ENCODE measurements around the gene OLFM1.

OLFM1 gene

DNA sequence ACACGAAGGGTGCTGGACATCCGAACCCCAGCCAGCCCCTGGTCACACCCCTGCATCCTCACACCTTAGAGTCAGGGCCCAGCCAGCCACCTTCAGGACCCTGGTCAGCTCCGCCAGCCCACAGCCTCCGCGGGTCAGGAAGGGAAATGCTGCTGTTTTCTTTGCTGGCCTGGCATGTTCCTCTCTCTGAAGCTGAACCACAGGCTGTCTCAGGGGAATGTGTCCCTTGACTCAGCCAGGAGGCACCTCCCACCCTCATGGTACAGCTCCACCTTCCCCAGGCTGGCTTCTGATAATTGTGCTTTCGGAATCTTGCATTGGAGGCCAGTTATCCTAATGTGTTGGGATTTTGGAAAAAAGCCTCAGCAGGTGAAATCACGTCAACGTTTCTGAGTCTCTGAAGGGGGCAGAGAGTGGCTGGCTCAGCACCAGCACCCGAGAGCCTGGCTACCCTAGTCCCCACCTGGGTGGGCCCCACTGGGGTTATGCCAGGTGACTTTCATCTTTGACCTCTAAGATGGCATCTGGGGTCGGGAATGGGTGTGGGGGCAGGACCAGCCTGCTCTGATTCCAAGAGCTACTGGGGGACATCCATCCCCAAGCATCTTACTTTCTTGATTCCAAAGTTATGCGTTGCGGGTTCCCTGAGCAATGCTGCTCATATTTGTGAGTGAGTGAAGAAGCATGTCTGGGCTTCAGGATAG is 9.8 kb upstream of the OLFM1 start:
- no peak for DNase-seq

DNA sequence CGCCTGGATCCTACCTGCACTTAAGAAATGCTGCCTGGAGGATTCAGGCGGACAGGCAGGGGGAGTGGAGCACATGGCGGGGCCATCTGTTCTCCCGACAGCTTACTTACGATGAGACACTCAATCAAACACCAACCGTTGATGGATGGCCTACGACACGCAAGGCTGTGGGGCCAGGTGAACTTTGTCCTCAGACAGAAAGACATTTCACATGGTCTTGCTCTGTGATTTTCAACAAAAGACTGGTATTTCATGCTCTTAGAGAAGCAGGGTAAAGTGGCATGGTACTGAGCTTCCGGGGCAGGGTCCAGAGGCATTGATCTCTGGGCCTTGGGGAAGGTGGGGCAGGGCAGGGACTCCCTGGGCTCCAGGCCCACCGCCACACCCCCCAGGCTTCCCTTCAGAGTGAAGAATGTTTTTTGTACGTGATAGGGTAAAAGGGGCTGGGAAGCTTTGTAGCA is 9.1 kb upstream of the OLFM1 start:
- DNase-seq, result no peak

DNA sequence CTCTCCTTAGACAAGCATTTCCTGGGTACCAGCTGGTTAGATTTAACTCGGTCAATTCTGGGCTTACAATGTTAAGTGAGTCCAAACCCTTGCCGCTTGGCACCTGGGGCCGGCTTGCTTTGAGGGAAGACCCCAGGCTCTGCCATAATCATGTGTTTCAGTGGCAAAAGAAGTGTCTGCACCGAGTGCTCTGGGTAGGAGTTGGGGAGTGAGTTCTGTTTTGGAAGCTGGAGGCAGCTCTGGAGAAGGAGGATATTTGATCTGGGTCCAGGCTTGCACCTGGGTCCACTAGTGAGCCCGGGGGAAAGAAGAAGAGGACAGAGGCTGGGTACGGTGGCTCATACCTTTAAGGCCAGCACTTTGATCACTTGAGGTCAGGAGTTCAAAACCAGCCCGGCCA is 8.4 kb upstream of the OLFM1 start:
- DNase-seq, result no peak

DNA sequence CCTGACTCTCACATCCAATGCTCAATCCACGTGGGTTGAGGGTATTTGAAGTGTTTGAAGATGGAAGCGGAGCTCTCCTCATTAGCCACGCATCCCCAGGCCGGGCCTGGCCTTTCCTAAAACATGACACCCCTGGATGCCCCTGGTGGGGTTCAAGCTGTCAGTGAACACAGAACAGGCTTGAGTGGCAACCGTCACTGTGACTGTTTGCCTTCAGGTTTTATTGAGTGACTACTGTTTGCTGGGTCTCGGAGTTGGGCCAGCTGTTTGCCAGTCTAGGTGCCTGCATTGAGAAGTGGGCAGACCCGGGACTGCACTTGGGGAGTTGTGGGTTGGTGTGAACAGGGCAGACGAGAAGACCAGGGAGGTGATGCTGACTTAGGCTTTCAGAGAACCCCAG is 7.8 kb upstream of the OLFM1 start:
- no peak for DNase-seq

DNA sequence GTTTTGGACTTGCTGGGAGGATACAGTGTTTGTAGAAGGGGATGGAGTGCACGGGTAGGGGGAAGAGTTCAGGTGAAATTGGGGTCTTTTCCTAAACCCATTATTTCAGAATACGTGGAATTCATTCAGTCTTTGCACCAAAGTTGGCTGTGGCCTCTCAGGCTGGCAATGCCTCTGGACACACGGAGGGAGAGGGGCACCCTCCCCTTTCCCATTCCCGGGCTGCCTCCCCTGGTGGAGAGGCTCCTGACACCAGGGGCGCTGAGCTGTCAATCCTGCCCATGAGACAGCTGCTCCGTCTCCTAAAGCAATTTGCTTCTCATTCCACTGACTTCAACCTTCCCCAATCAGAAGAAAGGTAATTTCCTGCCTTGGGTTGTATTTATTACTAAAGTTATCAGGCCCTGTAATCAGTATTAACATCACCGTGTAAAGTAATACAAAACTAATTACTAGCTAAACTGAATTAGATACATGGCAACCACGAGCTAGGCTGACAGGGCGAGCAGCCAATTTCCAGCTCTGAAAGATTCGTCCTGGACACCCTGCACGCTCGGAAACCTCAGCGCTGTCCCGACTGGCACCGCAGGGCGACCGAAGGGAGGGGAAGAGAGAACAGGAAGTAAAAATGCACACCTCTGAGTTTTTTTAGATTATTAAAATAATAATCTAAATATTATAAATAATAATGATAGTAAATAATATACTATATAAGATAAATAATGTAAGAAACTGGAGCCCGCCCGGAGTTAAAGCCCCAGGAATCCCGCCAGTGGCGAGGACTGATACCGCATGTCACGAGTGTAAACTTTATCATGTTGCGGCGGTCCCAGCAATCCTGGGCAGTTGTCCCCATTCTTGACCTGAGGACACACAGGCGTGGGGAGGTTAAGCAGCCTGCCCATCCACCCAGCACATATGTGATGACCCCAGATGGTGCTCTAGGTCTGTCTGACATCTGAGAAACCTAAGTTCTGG is 6.9 kb upstream of the OLFM1 start:
- DNase-seq, result no peak

DNA sequence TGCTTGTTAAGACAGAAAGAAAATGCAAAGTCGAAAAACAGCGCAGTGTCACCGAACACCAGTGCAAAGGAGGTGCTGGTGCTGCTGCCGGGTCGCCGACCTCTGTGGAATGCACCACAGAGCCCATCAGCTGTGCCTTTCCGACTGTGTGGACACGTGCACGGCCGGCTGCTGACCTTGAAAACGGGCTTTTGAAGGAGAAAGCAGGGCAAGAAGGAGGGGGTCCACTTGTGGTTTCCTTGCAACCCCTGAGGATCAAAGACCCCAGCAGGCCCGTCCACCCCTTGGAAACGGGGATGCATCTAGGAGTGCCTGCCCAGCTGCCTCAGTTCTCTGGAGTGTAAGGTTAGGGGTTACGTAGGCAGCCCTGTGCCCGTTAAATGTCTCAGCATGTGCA is 6.2 kb upstream of the OLFM1 start:
- no peak for DNase-seq

DNA sequence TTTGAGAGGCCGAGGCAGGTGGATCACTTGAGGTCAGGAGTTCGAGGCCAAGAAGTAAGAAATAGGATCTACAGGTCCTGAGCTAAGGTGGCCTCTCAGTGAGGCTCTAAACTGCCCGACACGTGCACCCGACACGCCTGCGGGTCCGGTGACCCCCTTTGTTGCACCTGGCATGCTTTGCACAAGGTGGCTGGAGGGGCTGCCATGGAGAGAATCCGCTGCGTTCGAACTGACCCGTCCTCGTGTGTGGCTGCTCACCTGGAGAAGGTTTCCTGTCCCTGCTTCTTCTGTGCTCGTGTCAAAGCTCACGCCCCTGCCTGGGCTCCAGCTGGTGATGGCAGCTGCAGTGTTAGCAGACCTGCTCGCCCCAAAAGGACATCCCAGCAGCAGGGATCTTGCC is 5.7 kb upstream of the OLFM1 start:
- no peak for DNase-seq

DNA sequence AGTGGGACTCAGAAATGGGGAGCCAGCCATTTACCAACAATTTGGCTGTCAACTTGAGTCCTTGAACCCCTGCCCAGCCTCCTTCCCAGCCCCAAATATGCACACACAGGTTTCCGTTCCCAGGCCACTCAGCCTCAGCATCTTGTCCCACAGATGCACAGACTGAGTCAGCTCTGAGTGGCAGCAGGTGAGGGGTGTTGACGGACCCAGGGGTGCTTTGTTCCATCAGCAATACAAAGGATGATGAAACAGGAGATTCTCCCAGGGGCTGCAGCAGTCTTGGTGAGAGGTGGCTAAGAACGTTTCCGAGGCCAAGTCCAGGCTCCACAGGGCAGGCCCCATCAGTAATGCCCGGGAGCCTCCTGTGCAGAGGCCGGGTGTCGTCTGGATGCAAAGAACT is 4.9 kb upstream of the OLFM1 start:
- no peak for DNase-seq

DNA sequence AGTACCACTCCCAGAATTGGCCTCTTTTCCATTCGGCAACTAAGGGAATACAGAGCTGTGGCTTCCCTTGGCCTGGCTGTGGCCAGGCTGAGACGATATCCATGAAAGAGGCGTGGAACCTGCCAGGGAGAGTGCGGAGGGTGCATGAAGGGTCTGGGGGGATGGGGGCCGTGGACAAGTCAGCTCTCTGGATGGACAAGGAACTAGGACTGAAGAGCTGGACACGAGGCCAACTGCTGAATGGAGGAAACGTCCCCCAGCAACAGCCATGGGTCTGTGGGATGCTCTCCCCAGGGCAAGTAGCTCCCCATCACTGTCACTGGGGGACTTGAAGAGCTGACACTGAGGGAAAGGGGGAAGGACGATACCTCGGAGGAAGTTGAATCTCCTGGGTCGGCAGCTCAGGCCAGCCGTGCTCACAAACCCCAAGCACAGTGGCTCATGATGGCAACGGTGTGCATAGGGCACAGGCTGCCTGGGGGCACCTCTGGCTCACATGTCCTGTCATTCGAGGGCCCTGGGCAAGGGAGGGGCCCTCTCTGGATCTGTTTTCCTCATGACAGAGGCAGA is 4.1 kb upstream of the OLFM1 start:
- DNase-seq, result no peak

DNA sequence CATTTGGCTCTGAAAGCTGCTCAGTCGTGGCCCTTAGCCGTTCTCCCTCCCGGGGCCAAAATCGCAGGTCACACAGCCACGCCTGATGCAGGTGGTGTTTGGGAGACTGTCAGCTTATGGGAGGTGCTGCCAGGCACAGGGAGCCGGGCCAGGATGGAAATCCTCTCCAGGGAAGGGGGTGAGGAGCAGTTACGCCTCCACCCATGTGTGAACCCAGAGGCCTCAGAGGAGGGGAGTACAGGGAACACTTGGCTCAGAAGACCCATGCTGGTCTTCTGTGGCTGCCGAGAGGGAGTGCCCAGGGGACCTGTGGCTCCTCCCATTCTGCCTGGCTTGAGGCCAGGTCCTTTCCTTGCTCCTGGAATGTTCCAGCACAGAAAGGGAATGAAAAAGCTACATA is 3.6 kb upstream of the OLFM1 start:
- DNase-seq, result no peak

DNA sequence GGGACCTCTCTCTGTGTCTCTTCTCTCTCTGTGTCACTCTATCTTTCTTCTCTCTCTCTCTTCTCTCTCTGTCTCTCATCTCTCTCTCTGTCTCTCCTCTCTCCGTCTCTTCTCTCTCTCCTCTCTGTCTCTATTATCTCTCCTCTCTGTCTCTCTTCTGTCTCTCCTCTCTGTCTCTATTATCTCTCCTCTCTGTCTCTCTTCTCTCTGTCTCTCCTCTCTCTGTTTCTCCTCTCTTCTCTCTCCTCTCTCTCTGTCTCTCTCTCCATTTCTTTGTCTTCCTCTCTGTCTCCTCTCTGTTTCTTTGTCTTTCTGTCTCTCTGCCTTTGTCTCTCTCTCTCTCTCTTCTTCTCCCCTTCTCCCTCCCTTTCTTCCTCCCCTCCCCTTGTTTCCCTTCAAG is 3.2 kb upstream of the OLFM1 start:
- no peak for DNase-seq

DNA sequence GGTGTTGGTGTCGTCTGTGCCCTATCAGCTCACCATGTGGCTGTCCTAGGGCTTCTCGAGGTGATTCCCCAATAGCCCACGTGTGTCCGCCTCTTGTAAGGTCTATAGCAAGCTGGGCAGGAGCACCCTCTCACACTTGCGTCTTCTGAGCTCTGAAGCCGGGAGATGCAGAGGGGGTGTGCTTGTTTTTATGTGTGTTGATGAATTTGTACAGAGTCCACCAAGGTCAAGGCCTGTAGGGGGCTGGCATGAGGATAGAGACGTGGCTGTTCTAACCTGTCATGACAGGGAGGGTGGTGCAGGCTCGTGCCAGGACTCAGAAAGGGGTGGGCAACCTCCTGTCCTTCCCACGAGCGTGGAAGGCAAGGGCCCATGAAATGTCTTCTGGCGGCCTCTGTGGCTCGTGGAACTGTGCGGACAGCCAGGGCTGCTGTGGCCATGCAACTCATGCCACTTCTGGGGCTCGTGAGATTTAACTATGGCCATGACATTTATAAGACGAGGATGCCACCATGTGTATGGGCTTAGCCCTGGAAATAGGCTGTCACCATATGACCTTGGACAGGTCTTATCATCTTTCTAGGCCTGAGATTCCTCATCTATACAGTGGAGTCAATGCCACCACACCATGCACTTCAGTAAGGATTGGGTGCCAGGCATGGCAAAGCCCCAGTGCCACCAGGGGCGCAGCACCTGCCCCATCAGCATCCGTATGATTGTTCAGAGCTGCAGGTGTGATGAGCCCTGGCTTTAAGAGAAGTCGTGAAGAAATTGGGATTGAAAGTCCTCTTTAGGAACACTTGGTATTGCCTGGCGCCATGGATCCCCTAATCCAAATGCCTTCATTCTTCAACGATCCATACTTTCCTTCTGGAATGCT is 2.3 kb upstream of the OLFM1 start:
- DNase-seq, result no peak

DNA sequence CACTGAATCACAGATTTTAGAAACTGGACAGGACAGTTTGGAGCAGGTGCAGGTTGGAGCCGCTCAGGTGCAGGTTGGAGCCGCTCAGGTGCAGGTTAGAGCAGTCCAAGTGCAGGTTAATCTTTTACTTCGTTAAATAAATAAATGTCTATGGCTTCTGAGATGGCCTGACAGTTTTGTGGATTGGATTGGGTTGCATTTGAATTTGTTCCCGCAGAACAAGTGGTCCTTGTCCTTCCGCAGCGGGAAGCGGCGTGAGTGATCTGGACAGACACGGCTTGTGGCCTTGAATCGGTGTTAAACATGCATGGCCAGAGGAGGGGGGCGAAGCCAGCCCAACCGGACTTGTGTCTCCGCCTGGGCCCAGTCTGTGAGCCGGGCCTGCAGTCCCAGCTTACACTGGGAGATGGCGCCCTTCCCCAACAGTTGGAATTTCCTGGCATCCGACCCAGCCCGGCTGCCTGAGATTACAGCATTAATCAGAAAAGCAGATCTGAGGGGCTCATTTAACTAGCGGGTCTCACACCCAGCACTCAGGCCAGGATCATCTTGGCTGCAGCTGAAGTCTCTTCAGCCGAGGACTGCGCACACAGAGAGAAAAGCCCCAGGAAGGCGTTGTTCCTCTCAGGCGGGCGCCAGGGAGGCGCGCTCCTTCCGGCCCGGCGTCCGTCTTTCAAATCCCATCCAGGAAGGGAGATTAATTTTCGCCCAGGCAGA is 1.5 kb upstream of the OLFM1 start:
- no peak for DNase-seq

DNA sequence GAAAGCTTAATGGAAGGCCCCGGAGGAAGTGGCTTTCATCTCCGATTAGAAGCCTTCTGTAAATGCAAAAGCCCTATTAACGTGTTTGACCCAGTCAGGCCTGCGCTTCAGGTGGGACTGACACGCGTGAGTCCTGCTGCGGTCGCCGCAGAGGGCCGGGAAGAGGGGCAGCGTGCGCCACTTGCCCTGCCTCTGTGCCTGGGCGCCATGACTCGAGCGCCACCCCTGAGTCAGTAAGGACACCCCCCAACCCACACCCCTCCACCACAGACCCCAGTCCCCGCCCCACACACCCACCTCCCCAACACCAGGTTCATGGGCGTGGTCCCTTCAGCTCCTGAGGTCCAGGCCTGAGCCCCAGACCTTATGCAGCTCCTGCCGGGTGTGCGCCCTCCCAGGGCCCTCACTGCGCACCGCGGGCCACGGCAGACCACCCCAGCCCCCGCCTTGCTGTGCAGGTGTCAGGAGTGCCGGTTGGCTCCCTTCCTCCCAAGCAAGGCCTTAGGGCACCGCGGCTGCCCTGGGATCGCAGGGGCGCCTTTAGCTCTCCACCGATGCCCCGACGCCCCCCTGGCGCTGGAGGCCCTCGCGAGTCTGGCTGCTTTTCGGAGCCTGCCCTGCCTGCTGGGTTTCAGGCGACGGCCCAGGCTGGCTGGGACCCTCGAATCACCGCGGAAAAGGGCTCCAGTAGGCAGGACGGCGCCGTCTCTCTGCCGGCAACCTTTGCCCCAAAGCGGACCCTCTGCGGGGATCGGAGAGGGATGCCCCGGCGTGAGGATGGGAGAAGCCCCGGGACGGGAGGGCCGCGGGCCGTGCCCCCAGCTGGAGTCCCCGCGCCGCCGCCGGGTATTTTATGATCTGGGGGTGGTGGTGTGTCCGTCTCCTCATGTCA is 625 bp upstream of the OLFM1 start:
- DNase-seq, result no peak

DNA sequence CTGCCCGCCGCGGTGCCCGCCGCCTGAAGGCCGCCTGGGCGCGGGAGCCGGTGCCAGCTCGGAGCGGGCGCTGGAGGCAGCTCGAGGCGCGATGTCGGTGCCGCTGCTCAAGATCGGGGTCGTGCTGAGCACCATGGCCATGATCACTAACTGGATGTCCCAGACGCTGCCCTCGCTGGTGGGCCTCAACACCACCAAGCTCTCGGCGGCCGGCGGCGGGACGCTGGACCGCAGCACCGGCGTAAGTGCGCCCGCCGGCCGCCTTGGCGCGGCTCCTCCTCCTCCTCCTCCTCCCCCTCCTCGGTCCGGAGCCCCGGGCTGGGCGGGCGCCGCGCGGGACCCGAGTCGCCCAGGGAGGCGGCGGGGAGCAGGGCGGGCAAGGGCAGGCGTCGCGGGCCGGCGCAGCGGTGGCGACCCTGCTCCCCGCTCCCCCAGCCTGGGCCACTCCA is 455 bp downstream of the OLFM1 start:
- DNase-seq, result no peak

DNA sequence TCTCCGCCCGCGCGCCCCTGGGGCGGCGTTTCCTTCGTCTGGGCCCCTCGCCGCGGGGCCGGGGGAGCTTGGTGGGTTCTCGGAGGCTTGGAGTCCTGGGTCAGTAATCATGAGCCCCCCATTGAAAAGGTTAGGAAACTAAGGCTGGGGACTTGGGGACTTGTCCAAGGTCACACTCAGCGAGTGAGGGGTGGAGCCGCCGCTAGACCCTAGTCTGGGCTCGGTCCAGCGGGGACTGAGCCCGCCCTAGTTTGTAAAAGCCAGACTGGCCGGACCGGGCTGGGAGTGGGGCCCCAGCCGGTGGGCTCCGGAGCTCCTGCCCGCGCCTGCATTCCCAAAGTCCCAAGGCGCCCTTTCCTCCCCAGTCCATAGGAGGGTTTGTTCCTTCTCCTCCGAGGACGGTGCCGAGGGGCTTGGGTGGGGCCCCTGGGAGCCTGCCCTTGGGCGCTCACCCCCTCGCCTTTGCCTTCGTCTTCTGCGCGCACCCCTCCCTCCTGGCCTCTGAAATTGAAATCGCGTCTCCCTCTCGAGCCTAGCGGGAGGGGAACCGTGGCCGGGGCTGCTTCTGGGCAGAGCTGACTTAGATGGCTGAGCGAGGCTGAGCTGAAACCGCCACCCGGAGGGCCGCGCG is 995 bp downstream of the OLFM1 start:
- DNase-seq, result no peak

DNA sequence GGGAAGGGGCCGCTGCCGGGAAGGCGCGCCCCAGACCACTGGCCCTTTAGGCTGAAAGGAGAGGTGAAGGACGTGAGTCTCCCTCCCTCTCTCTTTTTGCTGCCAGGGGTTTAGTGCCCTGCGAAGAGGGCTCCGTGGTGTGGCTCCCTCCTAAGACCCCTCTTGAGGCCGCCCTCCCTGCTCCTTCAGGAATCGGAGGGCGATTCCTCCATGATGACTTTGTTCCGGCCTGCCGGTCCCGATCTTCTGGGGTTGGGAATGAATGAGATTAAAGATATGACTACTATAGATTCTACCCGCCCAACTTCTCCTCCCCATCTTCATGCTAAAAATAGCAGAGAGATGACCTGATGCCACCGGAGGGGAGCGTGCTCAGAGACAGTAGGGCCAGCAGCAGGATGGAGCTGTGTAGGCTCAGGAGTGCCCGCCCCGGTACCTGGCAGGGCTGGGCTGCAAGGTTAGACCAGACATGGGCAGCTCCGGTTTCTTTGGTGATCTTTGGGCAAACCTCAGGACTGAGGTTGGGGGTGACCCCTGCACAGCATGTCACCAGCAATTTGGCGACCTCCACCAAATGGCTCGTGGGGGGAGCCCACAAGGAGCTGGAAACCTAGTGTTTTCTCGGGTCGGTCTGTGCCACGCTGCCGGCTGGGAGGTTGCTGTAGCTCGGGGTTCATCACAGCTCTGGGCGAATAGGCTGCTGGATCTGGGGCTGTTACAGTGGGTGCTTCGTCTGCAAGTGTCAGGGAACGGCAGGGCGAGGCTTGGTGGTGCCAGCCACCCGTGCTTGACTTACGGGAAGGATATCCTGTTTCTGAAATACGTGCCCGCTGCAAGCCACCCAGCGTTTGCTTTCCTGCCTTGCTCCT is 1.7 kb downstream of the OLFM1 start:
- no peak for DNase-seq

DNA sequence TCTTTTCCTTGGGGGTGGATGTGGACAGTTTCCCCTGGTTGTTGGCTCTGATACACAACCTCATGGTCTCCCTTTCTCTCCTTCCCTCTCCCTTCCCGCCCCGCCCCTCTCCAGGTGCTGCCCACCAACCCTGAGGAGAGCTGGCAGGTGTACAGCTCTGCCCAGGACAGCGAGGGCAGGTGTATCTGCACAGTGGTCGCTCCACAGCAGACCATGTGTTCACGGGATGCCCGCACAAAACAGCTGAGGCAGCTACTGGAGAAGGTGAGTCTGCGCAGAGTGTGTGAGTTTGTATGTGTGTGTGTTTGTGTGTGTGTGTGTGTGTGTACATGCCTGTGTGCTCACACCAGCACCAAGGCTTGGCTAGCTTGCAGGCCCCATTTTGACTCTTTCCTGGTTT is 2.6 kb downstream of the OLFM1 start:
- DNase-seq, result no peak

DNA sequence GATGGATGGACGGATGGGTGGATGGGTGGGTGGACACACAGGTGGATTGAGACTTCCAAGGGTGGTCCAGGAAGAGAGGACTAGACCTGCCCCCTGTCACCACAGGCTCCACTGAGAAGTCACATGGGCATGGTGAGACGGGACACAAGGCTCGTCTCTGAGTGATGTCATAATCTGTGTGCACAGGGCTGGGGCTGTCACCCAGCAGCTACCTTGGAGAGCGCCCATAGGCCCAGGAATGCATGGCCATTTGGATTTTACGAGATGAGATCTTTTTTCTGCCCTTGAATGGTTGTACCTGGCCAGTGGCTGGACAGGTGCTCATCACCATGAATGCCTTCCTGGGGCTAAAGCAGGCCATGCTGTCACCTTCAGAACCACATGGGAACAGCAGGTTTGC is 3.1 kb downstream of the OLFM1 start:
- no peak for DNase-seq

DNA sequence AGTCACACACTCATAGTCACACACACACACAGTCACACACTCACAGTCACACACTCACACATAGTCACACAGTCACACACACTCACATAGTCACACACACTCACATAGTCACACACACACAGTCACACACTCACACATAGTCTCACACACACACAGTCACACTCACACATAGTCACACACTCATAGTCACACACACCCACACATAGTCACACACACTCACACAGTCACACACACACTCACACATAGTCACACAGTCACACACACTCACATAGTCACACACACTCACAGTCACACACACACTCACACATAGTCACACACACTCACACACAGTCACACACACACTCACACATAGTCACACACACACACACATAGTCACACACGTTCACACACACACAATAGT is 4.1 kb downstream of the OLFM1 start:
- no peak for DNase-seq
